HG03521 (cell line): ENCODE data around the gene ACAD8.

Source experiments
- ATAC-seq: cut with Tn5 transposase; IDR thresholded peaks from one replicate; pipeline ENCODE4 v1.9.1; 2021; ENCODE audit warnings: mild to moderate bottlenecking, moderate library complexity; ENCODE audit not compliant: unreplicated experiment

ACAD8 gene

GRCh38 chr11:134253188-134253993, at the start of gene ACAD8, which contains the start of gene THYN1:
Gene ACAD8, plus strand, starts transcription at chr11:134253568. Its CDS starts 33 bp downstream, at chr11:134253601.
Gene THYN1, minus strand, starts transcription at chr11:134253352. Its CDS starts 470 bp downstream, at chr11:134252882.
- ATAC-seq, result peak; percentile 99

GRCh38 chr11:134205729-134206128, 47.6 kb upstream of the ACAD8 start:
- no peak for ATAC-seq

GRCh38 chr11:134206185-134206584, 47.2 kb upstream of the ACAD8 start:
- ATAC-seq, result no peak

- ATAC-seq, result no peak
These were observed 45.7 kb upstream of the ACAD8 start for GRCh38 chr11:134207538-134208239.

- no peak for ATAC-seq
These were observed 37.5 kb upstream of the ACAD8 start for GRCh38 chr11:134215836-134216235.

GRCh38 chr11:134216816-134217215, 36.6 kb upstream of the ACAD8 start:
- no peak for ATAC-seq

- ATAC-seq, result no peak
These were observed 30.2 kb upstream of the ACAD8 start for GRCh38 chr11:134223121-134223520.

- peak; percentile 73 for ATAC-seq
These were observed 29.3 kb upstream of the ACAD8 start, which contains the start of the genes NCAPD3 and VPS26B for GRCh38 chr11:134223836-134224709. Gene NCAPD3, minus strand, starts transcription at chr11:134223967. Its CDS starts 41 bp downstream, at chr11:134223926. Gene VPS26B, plus strand, starts transcription at chr11:134224671. Its CDS starts 452 bp downstream, at chr11:134225123.

- peak; percentile 16 for ATAC-seq
These were observed 28.4 kb upstream of the ACAD8 start for GRCh38 chr11:134224710-134225664.

GRCh38 chr11:134226806-134227325, 26.5 kb upstream of the ACAD8 start:
- no peak for ATAC-seq

- ATAC-seq, result peak; percentile 41
These were observed 24.7 kb upstream of the ACAD8 start for GRCh38 chr11:134228625-134229024.

- ATAC-seq, result no peak
These were observed 24.1 kb upstream of the ACAD8 start for GRCh38 chr11:134229126-134229790.

GRCh38 chr11:134230339-134230738, 23.0 kb upstream of the ACAD8 start:
- no peak for ATAC-seq

GRCh38 chr11:134231958-134232659, 21.3 kb upstream of the ACAD8 start:
- ATAC-seq, result no peak

GRCh38 chr11:134233729-134234179, 19.6 kb upstream of the ACAD8 start:
- ATAC-seq, result no peak

- ATAC-seq, result no peak
These were observed 18.0 kb upstream of the ACAD8 start for GRCh38 chr11:134235399-134235798.

- no peak for ATAC-seq
These were observed 16.4 kb upstream of the ACAD8 start for GRCh38 chr11:134236834-134237556.

GRCh38 chr11:134237557-134237922, 15.8 kb upstream of the ACAD8 start:
- no peak for ATAC-seq
